Sigmoid colon (tissue), 7 donors: ENCODE data around the gene EP400. TPM values are rescaled to one million over a fixed set of nuclear protein-coding genes. Genes with fewer than 3 reads are reported as not detected.

Source experiments
- DNase-seq: peaks from one replicate; pipeline ENCODE4 v3.0.0-alpha.2; 2019
- H3K27ac ChIP-seq, 4 donors: fragments of 200-600 bp; sonication (generic); one replicate each; pipeline ENCODE4 v1.5.1; 2016 to 2019; ENCODE audit warnings: mild to moderate bottlenecking in 1 of 4
- H3K27me3 ChIP-seq, 3 donors: fragments of 200-600 bp; sonication (generic); one replicate each; pipeline ENCODE4 v1.5.1; 2019; ENCODE audit warnings: mild to moderate bottlenecking in 1 of 3
- H3K36me3 ChIP-seq, 4 donors: fragments of 200-600 bp; sonication (generic); one replicate each; pipeline ENCODE4 v1.5.1; 2016 to 2019
- H3K4me1 ChIP-seq, 4 donors: fragments of 200-600 bp; sonication (generic); one replicate each; pipeline ENCODE4 v1.5.1; 2017 to 2019
- H3K4me3 ChIP-seq, 4 donors: fragments of 200-600 bp; sonication (generic); one replicate each; pipeline ENCODE4 v1.5.1; 2017 to 2019; ENCODE audit warnings: mild to moderate bottlenecking in 2 of 4, moderate library complexity in 1 of 4
- H3K9me3 ChIP-seq, 4 donors: fragments of 200-600 bp in 3 of 4; sonication (generic) in 3 of 4; one replicate each; pipeline versions ENCODE4 v1.5.1 to v1.6.1; 2013 to 2019
- CTCF ChIP-seq, 4 experiments: fragments of 450-650 bp in 3 of 4; fragments of 200-600 bp in 1 of 4; IDR thresholded peaks; one replicate each; pipeline ENCODE4 v1.5.1; 2016 to 2019; ENCODE audit warnings: antibody characterized with exemption in 4 of 4, mild to moderate bottlenecking in 3 of 4, moderate library complexity in 2 of 4
- EP300 ChIP-seq, 4 donors: sonication (generic); formaldehyde crosslinking; IDR thresholded peaks; one replicate each; pipeline ENCODE4 v1.6.1; 2017; ENCODE audit warnings: antibody characterized with exemption in 4 of 4
- POLR2A ChIP-seq, 2 donors: fragments of 450-650 bp; IDR thresholded peaks; one replicate each; pipeline ENCODE4 v1.6.1; 2016; ENCODE audit warnings: antibody characterized with exemption in 2 of 2, mild to moderate bottlenecking in 2 of 2, moderate library complexity in 2 of 2
- POLR2AphosphoS5 ChIP-seq, 4 donors: sonication (generic); formaldehyde crosslinking; IDR thresholded peaks; one replicate each; pipeline ENCODE4 v1.6.1; 2017; ENCODE audit warnings: antibody characterized with exemption in 4 of 4
- WGBS, 2 donors: extraction: QIAGEN DNeasy Blood & Tissue Kit; methylation state at CpG; one replicate each; pipeline ENCODE4 v1.1.7; 2013; 5-methylcytosine and 5-hydroxymethylcytosine counted together
- intact Hi-C: fragments of 100-400 bp; cut with DNase I; formaldehyde crosslinking; loops from one replicate; pipeline ENCODE4 v1.15.1; 2023
- polyA plus RNA-seq, 3 donors: library from polyadenylated mRNA; stranded (reverse); fragments of 200-250 nt; gene quantifications; one replicate each; pipeline ENCODE4 v1.2.3, GENCODE V29; 2013
- total RNA-seq, 4 donors: library from RNA; depleted of rRNA; stranded (reverse); fragments of >200 nt; gene quantifications; one replicate each; pipeline ENCODE4 v1.1.0, GENCODE V29; 2016
- donor health status: healthy with polysubstance abuse.
- donor health status: Bipolar disorder and iron deficiency.
- donor health status: healthy.

Gene EP400
- total and polyA plus RNA-seq, 7 donors = 3.2 to 35.7 (median 14.6) TPM

DNA sequence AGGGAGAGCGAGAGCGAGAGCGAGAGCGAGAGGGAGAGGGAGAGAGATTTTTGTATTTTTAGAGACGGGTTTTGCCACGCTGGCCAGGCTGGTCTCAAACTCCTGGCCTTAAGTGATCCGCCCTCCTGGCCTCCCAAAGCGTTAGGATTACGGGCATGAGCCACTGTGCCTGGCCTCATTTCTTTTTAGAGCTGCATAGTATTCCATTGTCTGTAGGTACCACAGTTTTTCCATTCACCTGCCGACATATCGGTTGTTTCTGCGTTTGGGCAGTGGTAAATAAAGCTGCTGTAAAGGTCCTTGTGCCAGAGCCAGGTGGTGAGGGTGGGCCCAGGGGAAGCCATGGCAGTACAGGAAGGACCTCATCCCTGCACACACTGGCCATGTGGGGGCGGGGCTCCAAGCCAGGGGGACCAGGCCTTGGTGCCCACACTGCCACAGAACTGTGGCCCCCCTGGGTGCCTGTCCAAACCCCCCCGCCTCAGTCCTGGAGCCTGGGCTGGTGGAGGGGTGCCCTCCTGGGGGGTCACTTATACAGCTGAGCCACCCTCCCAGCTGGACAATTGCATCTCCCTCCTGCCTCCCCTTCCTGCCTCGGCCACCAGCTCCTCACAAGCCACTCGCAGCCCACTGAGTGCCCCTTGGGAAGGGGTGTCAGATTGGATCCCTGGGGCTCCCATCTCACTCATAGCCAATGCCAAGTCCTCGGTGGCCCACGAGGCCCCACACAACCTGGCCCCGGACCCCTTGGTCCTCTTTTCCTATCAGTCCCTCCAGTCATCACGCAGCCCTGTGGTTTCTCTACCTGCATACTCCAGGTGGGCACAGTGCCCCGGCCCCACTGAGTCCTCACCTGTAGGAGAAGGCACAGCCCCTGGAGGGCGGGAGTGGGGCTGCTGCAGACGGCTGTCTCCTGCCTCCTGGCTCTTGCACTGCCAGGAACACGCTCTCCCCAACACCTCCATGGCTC, 22.3 kb upstream of the EP400 start:
- H3K4me1 ChIP-seq = peaks cover 0 to 24% (median 16%) of the 10 kb centered on the region in 4 donors
- peaks cover 0 to 12% (median 5%) of the 10 kb centered on the region in 4 donors for H3K36me3 ChIP-seq
- no peaks in the 10 kb centered on the region for H3K27me3 ChIP-seq
- peak; percentile 72 for DNase-seq
- no peak overlapping the region for H3K4me3 ChIP-seq
- H3K27ac ChIP-seq = peak overlapping the region in 1 of 4 donors; percentile 92
- H3K9me3 ChIP-seq = no peaks in the 10 kb centered on the region
- TF ChIP-seq POLR2A (IDR thresholded peaks at IDR 0.05) = no peak
- no peak for TF ChIP-seq EP300 (IDR thresholded peaks at IDR 0.05)
- no peak for TF ChIP-seq CTCF (IDR thresholded peaks at IDR 0.05)
- no peak for TF ChIP-seq POLR2AphosphoS5 (IDR thresholded peaks at IDR 0.05)
- intact Hi-C loops = no loop called here
- WGBS, 2 donors = 76 to 90% methylated on average over 23 to 24 of the region's 24 CpGs

DNA sequence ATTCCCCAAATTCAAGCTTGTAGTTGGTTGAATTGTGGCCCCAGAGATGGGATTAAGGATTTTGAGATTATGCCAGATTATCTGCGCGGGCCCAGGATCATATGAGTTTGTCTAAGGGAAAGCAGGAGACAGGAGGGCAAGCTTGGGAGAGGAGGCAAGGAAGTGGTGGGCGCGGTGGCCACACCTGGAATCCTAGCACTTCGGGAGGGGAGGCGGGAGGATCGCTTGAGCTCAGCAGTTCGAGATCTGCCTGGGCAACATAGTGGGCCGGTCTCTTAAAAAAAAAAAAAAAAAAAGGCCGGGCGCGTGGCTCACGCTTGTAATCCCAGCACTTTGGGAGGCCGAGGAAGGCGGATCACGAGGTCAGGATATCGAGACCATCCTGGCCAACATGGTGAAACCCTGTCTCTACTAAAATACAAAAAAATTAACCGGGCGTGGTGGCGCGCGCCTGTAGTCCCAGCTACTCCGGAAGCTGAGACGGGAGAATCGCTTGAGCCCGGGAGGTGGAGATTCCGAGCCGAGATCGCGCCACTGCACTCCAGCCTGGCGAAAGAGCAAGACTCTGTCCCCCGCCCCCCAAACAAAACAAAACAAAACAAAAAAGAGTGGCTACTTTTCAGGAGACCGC, 21.5 kb upstream of the EP400 start:
- no peaks in the 10 kb centered on the region for H3K9me3 ChIP-seq
- H3K4me3 ChIP-seq = peak overlapping the region; percentile 58 to 93 (median 88)
- peak overlapping the region; percentile 92 to 94 (median 93) for H3K27ac ChIP-seq
- peaks cover 0 to 15% (median 8%) of the 10 kb centered on the region in 4 donors for H3K36me3 ChIP-seq
- WGBS, 2 donors = 14 to 34% methylated on average over 33 of the region's 33 CpGs
- intact Hi-C loops = no loop called here
- TF ChIP-seq EP300 (IDR thresholded peaks at IDR 0.05) (no peak), POLR2AphosphoS5 (IDR thresholded peaks at IDR 0.05) (no peak), POLR2A (IDR thresholded peaks at IDR 0.05) (no peak), CTCF (IDR thresholded peaks at IDR 0.05) (no peak)
- peak; percentile 68 for DNase-seq
- no peaks in the 10 kb centered on the region for H3K27me3 ChIP-seq
- H3K4me1 ChIP-seq = peaks cover 0 to 24% (median 16%) of the 10 kb centered on the region in 4 donors

GRCh38 chr12:131928711-131929580, 20.8 kb upstream of the EP400 start, which contains the start of gene PUS1:
TSS of gene PUS1 (plus strand) at chr12:131929276. CDS start at chr12:131929723, 447 bp downstream.
- no peaks in the 10 kb centered on the region for H3K27me3 ChIP-seq
- H3K4me3 ChIP-seq = peak within 1 kb of the TSS; percentile 58 to 93 (median 88)
- H3K36me3 ChIP-seq = peaks cover 0 to 23% (median 14%) of the 10 kb centered on the region in 4 donors
- 0 to 1% methylated on average over 84 of the region's 84 CpGs for WGBS, 2 donors
- H3K4me1 ChIP-seq = peaks cover 0 to 24% (median 16%) of the 10 kb centered on the region in 4 donors
- DNase-seq = peak; percentile 97
- intact Hi-C loops = loop anchor here (1.0 kb wide), 2 partner anchors 20 to 33 kb away; partner anchors contain the start of gene EP400
- peak within 1 kb of the TSS; percentile 92 to 94 (median 93) for H3K27ac ChIP-seq
- no peak for TF ChIP-seq EP300 (IDR thresholded peaks at IDR 0.05)
- TF ChIP-seq POLR2AphosphoS5 (IDR thresholded peaks at IDR 0.05) = peak; percentile 75 to 92 (median 86)
- peak; percentile 7 to 37 for TF ChIP-seq POLR2A (IDR thresholded peaks at IDR 0.05)
- TF ChIP-seq CTCF (IDR thresholded peaks at IDR 0.05) = no peak
- H3K9me3 ChIP-seq = no peaks in the 10 kb centered on the region
